ENCODE data around the gene KLHL3. TPM values are rescaled to one million over a fixed set of nuclear protein-coding genes. Genes with fewer than 3 reads are reported as not detected.

KLHL3 gene
- total and polyA plus RNA-seq, 2 experiments from 2014 or later = 4.9 to 10.8 TPM

DNA sequence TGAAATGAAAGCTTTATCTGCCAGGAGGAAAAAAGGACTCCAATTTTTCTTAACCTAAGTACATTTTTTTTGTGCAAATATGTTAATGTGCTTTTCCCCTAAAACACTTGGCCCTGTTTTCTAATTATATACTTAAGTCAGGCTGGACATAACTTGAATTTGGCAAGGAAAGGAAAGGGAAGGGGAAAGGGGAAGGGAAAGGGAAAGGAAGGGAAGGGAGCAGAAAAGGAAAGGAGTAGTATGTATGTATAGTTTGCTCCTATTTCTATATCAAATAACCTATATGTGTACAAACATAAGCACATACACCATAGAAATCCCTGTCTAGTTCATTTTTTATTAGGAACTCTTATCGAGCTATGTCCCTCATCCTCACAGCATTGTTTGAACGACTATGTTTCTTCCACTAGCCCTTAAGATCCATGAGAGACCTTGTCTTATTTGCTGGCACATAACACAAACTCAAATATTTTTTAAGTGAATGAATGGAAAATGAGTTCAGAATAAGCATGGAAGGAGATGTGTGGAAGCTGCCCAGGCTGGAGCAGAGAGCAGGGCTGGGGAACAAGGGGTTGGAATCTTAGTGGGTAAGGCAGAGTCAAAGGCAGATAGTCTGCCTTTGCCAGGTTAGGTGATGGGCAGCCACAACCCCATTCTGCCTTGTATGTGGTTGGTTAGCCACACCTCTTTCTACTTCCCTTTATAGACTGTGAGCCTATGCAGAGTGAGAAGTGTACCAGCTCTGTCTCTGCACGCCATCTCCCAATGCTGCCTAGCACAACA, 70.0 kb downstream of the KLHL3 start:
- H3K36me3 ChIP-seq (ENCODE audit: insufficient read depth) = no peaks in the 10 kb centered on the region
- no peak overlapping the region for H3K4me2 ChIP-seq
- no peak overlapping the region for H2AFZ ChIP-seq
- DNase-seq (ENCODE audit: low spot score) (no peak), ATAC-seq (no peak; the same call in 2 of the 3 replicates)
- Mint-ChIP-seq H3K4me3 (no peak overlapping the region), H3K27ac (no peak overlapping the region), H3K4me1 (peaks cover 3% of the 10 kb centered on the region; the same call in 2 of the 3 replicates), H3K9me3 (no peaks in the 10 kb centered on the region), H3K36me3 (ENCODE audit: low read depth) (no peaks in the 10 kb centered on the region), H3K27me3 (ENCODE audit: insufficient read depth, low read depth, poor library complexity) (no peaks in the 10 kb centered on the region)
- no peaks in the 10 kb centered on the region for H3K9me2 ChIP-seq (ENCODE audit: insufficient read depth)
- no peaks in the 10 kb centered on the region for H3K27me3 ChIP-seq (ENCODE audit: insufficient read depth)
- no peak overlapping the region for H3K4me3 ChIP-seq
- no peak for TF ChIP-seq ETS1 (IDR thresholded peaks at IDR 0.05)
- no peaks in the 10 kb centered on the region; the same call in 1 of the 2 replicates for H3K4me1 ChIP-seq (ENCODE audit: insufficient read depth)
- H4K20me1 ChIP-seq (replicated peaks; ENCODE audit: insufficient read depth) = no peaks in the 10 kb centered on the region; the same call in 1 of the 2 replicates
- H3K27ac ChIP-seq (ENCODE audit: low read depth) = no peak overlapping the region
- no peaks in the 10 kb centered on the region for H3F3A ChIP-seq (replicated peaks; ENCODE audit: low read depth)
- H3K79me2 ChIP-seq (replicated peaks; ENCODE audit: insufficient read depth) = no peaks in the 10 kb centered on the region

DNA sequence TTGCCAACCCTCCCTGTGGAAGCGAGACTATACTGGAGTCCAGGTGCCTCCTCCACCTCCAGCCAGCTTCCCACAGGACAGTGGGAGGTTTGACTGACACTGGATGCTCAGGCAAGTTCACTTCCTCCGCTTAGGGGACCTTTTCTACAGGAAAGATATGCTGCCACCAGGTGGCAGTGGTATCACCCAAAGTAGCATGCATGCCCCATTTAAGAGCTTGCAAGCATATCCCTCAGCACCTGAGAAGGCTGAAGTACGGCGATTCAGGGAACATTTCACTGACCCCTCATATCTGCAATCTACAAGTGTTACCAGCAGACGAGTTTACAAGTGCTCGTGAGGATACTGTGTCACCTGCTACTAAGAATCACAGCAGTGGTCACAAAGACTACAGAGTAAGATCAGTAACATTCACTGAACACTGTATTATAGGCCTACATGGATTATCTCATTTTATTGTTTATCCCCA, 75.5 kb downstream of the KLHL3 start:
- Histone ChIP-seq H3K36me3 (ENCODE audit: insufficient read depth) (no peaks in the 10 kb centered on the region; the same call in 1 of the 2 replicates), H3K4me2 (no peak overlapping the region), H3F3A (replicated peaks; ENCODE audit: low read depth) (no peaks in the 10 kb centered on the region), H3K79me2 (replicated peaks; ENCODE audit: insufficient read depth) (no peaks in the 10 kb centered on the region), H3K4me1 (ENCODE audit: insufficient read depth) (peaks cover 4% of the 10 kb centered on the region; the same call in 1 of the 2 replicates), H3K27me3 (ENCODE audit: insufficient read depth) (no peaks in the 10 kb centered on the region), H3K9me2 (ENCODE audit: insufficient read depth) (no peaks in the 10 kb centered on the region), H3K4me3 (no peak overlapping the region), H2AFZ (no peak overlapping the region), H3K27ac (ENCODE audit: low read depth) (no peak overlapping the region), H4K20me1 (replicated peaks; ENCODE audit: insufficient read depth) (no peaks in the 10 kb centered on the region)
- ATAC-seq (peak; percentile 99), DNase-seq (ENCODE audit: low spot score) (peak; percentile 94)
- H3K36me3 Mint-ChIP-seq (ENCODE audit: low read depth) = peaks cover 7% of the 10 kb centered on the region; the same call in 1 of the 3 replicates
- H3K27ac Mint-ChIP-seq = peak overlapping the region; percentile 15; the same call in 1 of the 2 replicates
- peaks cover 8% of the 10 kb centered on the region; the same call in 2 of the 3 replicates for H3K4me1 Mint-ChIP-seq
- H3K9me3 Mint-ChIP-seq = no peaks in the 10 kb centered on the region
- H3K4me3 Mint-ChIP-seq = no peak overlapping the region
- TF ChIP-seq CTCF (conservative IDR thresholded peaks at IDR 0.05; ENCODE audit: low read depth in 2 of 2) (peak; percentile 75 to 92), EZH2phosphoT487 (IDR thresholded peaks at IDR 0.05; ENCODE audit: unreplicated experiment) (no peak)
- H3K27me3 Mint-ChIP-seq (ENCODE audit: insufficient read depth, low read depth, poor library complexity) = no peaks in the 10 kb centered on the region

DNA sequence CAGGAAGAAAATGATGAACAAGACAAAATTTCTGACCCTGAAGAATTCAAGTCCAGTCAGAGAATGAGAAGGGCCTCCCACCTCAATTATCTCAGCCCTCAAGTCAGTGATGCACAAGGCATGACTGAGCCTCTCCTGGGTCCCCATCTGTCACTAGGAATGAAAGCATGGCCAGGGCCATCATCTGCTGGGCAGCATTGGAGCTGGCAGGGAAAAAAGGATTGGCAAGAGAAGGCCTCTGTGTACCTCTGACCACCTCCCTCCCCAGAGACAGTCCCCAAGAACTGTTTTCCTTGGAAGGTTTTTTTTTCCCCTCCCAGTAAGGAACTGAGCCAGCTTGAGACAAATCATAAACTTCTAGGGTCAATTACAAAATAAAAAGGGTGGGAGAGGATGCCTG, 76.7 kb downstream of the KLHL3 start:
- Mint-ChIP-seq H3K4me3 (no peak overlapping the region), H3K27ac (no peak overlapping the region), H3K9me3 (no peaks in the 10 kb centered on the region), H3K4me1 (peaks cover 8% of the 10 kb centered on the region; the same call in 2 of the 3 replicates), H3K36me3 (ENCODE audit: low read depth) (peaks cover 7% of the 10 kb centered on the region; the same call in 1 of the 3 replicates), H3K27me3 (ENCODE audit: insufficient read depth, low read depth, poor library complexity) (no peaks in the 10 kb centered on the region)
- H3K79me2 ChIP-seq (replicated peaks; ENCODE audit: insufficient read depth) = no peaks in the 10 kb centered on the region
- no peaks in the 10 kb centered on the region for H3F3A ChIP-seq (replicated peaks; ENCODE audit: low read depth)
- ATAC-seq (no peak), DNase-seq (ENCODE audit: low spot score) (no peak)
- H3K9me2 ChIP-seq (ENCODE audit: insufficient read depth) = no peaks in the 10 kb centered on the region
- H3K4me1 ChIP-seq (ENCODE audit: insufficient read depth) = peaks cover 4% of the 10 kb centered on the region; the same call in 1 of the 2 replicates
- no peak overlapping the region for H2AFZ ChIP-seq
- H3K4me3 ChIP-seq = no peak overlapping the region
- H4K20me1 ChIP-seq (replicated peaks; ENCODE audit: insufficient read depth) = no peaks in the 10 kb centered on the region
- no peaks in the 10 kb centered on the region; the same call in 1 of the 2 replicates for H3K36me3 ChIP-seq (ENCODE audit: insufficient read depth)
- H3K4me2 ChIP-seq = no peak overlapping the region
- no peak overlapping the region for H3K27ac ChIP-seq (ENCODE audit: low read depth)
- no peaks in the 10 kb centered on the region for H3K27me3 ChIP-seq (ENCODE audit: insufficient read depth)
- no peak for TF ChIP-seq STAT1 (IDR thresholded peaks at IDR 0.05; ENCODE audit: unreplicated experiment)
- TF ChIP-seq CREB1 (CRISPR knock-in tag; IDR thresholded peaks at IDR 0.05; ENCODE audit: low read depth) = no peak
- TF ChIP-seq ZNF331 (CRISPR knock-in tag; IDR thresholded peaks at IDR 0.05; ENCODE audit: low read depth) = no peak
- TF ChIP-seq ZNF114 (CRISPR knock-in tag; IDR thresholded peaks at IDR 0.05) = no peak
- no peak for TF ChIP-seq ETS1 (IDR thresholded peaks at IDR 0.05)
- TF ChIP-seq NANOG (IDR thresholded peaks at IDR 0.05; ENCODE audit: borderline replicate concordance) = no peak
- TF ChIP-seq, protein P1, sequence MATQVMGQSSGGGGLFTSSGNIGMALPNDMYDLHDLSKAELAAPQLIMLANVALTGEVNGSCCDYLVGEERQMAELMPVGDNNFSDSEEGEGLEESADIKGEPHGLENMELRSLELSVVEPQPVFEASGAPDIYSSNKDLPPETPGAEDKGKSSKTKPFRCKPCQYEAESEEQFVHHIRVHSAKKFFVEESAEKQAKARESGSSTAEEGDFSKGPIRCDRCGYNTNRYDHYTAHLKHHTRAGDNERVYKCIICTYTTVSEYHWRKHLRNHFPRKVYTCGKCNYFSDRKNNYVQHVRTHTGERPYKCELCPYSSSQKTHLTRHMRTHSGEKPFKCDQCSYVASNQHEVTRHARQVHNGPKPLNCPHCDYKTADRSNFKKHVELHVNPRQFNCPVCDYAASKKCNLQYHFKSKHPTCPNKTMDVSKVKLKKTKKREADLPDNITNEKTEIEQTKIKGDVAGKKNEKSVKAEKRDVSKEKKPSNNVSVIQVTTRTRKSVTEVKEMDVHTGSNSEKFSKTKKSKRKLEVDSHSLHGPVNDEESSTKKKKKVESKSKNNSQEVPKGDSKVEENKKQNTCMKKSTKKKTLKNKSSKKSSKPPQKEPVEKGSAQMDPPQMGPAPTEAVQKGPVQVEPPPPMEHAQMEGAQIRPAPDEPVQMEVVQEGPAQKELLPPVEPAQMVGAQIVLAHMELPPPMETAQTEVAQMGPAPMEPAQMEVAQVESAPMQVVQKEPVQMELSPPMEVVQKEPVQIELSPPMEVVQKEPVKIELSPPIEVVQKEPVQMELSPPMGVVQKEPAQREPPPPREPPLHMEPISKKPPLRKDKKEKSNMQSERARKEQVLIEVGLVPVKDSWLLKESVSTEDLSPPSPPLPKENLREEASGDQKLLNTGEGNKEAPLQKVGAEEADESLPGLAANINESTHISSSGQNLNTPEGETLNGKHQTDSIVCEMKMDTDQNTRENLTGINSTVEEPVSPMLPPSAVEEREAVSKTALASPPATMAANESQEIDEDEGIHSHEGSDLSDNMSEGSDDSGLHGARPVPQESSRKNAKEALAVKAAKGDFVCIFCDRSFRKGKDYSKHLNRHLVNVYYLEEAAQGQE (IDR thresholded peaks at IDR 0.05; ENCODE audit: unreplicated experiment) = no peak
- TF ChIP-seq JUNB (IDR thresholded peaks at IDR 0.05; ENCODE audit: unreplicated experiment) = no peak

Measured in GM23338 (cell line).